HL-60 (cell line): ENCODE data around the gene ENDOV.

Experiments used
- DNase-seq, 2 experiments: peaks; one replicate each; pipeline ENCODE4 v3.0.0-alpha.2; 2010 to 2020; ENCODE audit warnings: low read depth in 1 of 2, low spot score in 1 of 2
- H3K27ac ChIP-seq: fragments of 250-450 bp; sonication (Bioruptor Pico); replicated peaks from 2 replicates; pipeline ENCODE4 v1.5.1; 2020; ENCODE audit warnings: mild to moderate bottlenecking, moderate library complexity
- H3K27me3 ChIP-seq: fragments of 250-450 bp; sonication (Bioruptor Pico); 2 replicates; pipeline ENCODE4 v1.5.1; 2021; ENCODE audit warnings: mild to moderate bottlenecking, moderate library complexity; ENCODE audit not compliant: insufficient read depth, poor library complexity, severe bottlenecking
- H3K4me3 ChIP-seq: replicated peaks from 2 replicates; pipeline ENCODE4 v1.5.1; 2011; ENCODE audit warnings: mild to moderate bottlenecking, control low read depth, low read length; ENCODE audit not compliant: insufficient read depth
- CTCF ChIP-seq: IDR thresholded peaks from one replicate; pipeline ENCODE4 v1.5.1; 2011; ENCODE audit warnings: low read length, control low read depth, inconsistent platforms; ENCODE audit not compliant: insufficient read depth
- GABPA ChIP-seq: IDR thresholded peaks from 2 replicates; pipeline ENCODE4 v1.6.1; 2012; ENCODE audit warnings: low read depth
- POLR2AphosphoS5 ChIP-seq: IDR thresholded peaks from 2 replicates; pipeline ENCODE4 v1.6.1; 2012; ENCODE audit warnings: low read depth
- REST ChIP-seq: IDR thresholded peaks from 2 replicates; pipeline ENCODE4 v1.6.1; 2012; ENCODE audit warnings: low read depth; ENCODE audit not compliant: insufficient replicate concordance
- SPI1 ChIP-seq: IDR thresholded peaks from 2 replicates; pipeline ENCODE4 v1.6.1; 2012; ENCODE audit warnings: low read depth, mild to moderate bottlenecking, borderline replicate concordance

Gene ENDOV

GRCh38 chr17:80429356-80430275, 14.6 kb downstream of the ENDOV start:
- Histone ChIP-seq H3K27ac (no peak overlapping the region), H3K27me3 (peaks cover 1% of the 10 kb centered on the region), H3K4me3 (no peak overlapping the region)
- TF ChIP-seq GABPA (no peak), REST (no peak), SPI1 (no peak), CTCF (no peak), POLR2AphosphoS5 (no peak)
- no peak for DNase-seq

DNA sequence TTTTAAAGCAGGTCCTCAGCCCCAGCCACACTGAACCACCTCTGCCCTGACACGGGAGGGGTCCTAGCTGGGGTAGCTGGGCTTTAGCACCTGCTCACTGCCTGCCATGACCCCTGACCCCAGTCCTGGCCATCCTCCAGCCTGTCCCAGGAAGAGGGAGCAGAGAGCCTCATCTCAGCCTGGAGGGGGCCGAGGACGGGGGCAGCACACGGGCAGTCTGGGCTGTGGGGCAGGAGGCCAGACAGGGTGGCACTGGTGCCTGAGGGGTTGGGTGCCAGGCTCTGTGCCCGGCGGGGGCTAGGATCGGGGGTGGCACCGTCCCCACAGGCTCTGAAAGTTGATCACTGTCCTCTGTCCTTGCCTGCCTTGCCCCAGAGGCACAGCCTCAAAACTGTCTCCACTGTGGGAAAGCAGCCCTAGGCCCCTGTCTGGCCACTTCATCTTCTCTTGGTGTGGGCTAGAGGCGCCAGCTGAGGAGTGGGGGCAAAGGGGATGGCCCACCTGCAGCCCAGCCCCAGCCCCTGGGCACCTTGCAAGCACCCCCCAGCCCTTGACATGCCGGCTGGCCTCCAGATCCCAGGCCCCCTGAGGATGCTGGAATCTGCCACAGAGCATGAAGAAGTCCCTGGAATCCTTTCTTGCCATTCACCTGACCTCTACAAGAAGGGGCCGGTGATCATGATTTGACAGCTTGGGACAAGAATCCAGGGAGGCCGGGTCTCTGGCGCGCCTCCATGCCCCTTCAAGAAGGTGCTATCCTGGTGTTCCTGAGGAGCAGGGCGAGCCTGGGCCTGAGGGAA, 15.7 kb downstream of the ENDOV start:
- Histone ChIP-seq H3K27ac (no peak overlapping the region), H3K27me3 (no peaks in the 10 kb centered on the region), H3K4me3 (no peak overlapping the region)
- TF ChIP-seq SPI1 (no peak), GABPA (no peak), POLR2AphosphoS5 (no peak), CTCF (no peak), REST (no peak)
- DNase-seq = no peak

- Histone ChIP-seq H3K27me3 (no peaks in the 10 kb centered on the region), H3K4me3 (no peak overlapping the region), H3K27ac (no peak overlapping the region)
- DNase-seq = no peak
- TF ChIP-seq REST = no peak
- no peak for TF ChIP-seq GABPA
- no peak for TF ChIP-seq CTCF
- TF ChIP-seq SPI1 = no peak
- no peak for TF ChIP-seq POLR2AphosphoS5
These were observed 16.6 kb downstream of the ENDOV start for GRCh38 chr17:80431246-80432195.
